GM23338 (cell line): ENCODE measurements around the gene RYR1. TPM values are rescaled to one million over a fixed set of nuclear protein-coding genes. Genes with fewer than 3 reads are reported as not detected.

Experiments used
- ATAC-seq: fragments of 200-7000 bp; cut with Tn5 transposase; 3 replicates; pipeline ENCODE4 v1.9.1; 2020
- DNase-seq: peaks from one replicate; pipeline ENCODE4 v3.0.0-alpha.2; 2015; ENCODE audit warnings: low spot score
- H2AFZ ChIP-seq: fragments of 200-600 bp; sonication (generic); 2 replicates; pipeline ENCODE4 v1.8.0; 2016; ENCODE audit warnings: antibody characterized with exemption, mild to moderate bottlenecking, moderate library complexity
- H3F3A ChIP-seq: fragments of 200-600 bp; sonication (generic); replicated peaks from 2 replicates; pipeline ENCODE4 v1.8.0; 2017; ENCODE audit warnings: antibody characterized with exemption, mixed run types, low read depth
- H3K27ac ChIP-seq: fragments of 200-600 bp; sonication (generic); 2 replicates; pipeline ENCODE4 v1.6.1; 2016; ENCODE audit warnings: low read depth
- H3K27me3 ChIP-seq: fragments of 200-600 bp; sonication (generic); 2 replicates; pipeline ENCODE4 v1.8.0; 2016; ENCODE audit warnings: mild to moderate bottlenecking, mixed run types, moderate library complexity; ENCODE audit not compliant: insufficient read depth
- H3K36me3 ChIP-seq: fragments of 200-600 bp; sonication (generic); 2 replicates; pipeline ENCODE4 v1.8.0; 2016; ENCODE audit warnings: mild to moderate bottlenecking; ENCODE audit not compliant: insufficient read depth
- H3K4me1 ChIP-seq: fragments of 200-600 bp; sonication (generic); 2 replicates; pipeline ENCODE4 v1.8.0; 2016; ENCODE audit warnings: mild to moderate bottlenecking, moderate library complexity; ENCODE audit not compliant: insufficient read depth
- H3K4me2 ChIP-seq: fragments of 200-600 bp; sonication (generic); 2 replicates; pipeline ENCODE4 v1.7.1; 2017; ENCODE audit warnings: mixed run types
- H3K4me3 ChIP-seq: fragments of 200-600 bp; sonication (generic); 2 replicates; pipeline ENCODE4 v1.6.1; 2016; ENCODE audit warnings: mixed run types
- H3K79me2 ChIP-seq: fragments of 200-600 bp; sonication (generic); replicated peaks from 2 replicates; pipeline ENCODE4 v1.8.0; 2017; ENCODE audit warnings: mild to moderate bottlenecking; ENCODE audit not compliant: insufficient read depth
- H3K9me2 ChIP-seq: fragments of 200-600 bp; sonication (generic); 2 replicates; pipeline ENCODE4 v1.8.0; 2017; ENCODE audit not compliant: insufficient read depth
- H4K20me1 ChIP-seq: fragments of 200-600 bp; sonication (generic); replicated peaks from 2 replicates; pipeline ENCODE4 v1.8.0; 2017; ENCODE audit warnings: mild to moderate bottlenecking; ENCODE audit not compliant: insufficient read depth
- H3K27ac Mint-ChIP-seq: 2 replicates; pipeline ENCODE4 v1.8.0; 2020; ENCODE audit warnings: inconsistent platforms, mild to moderate bottlenecking, moderate library complexity, mixed read lengths
- H3K27me3 Mint-ChIP-seq: 3 replicates; pipeline ENCODE4 v1.8.0; 2022; ENCODE audit warnings: low read depth, mild to moderate bottlenecking, moderate library complexity, mixed read lengths, inconsistent platforms; ENCODE audit not compliant: insufficient read depth, poor library complexity
- H3K36me3 Mint-ChIP-seq: 3 replicates; pipeline ENCODE4 v1.8.0; 2021; ENCODE audit warnings: low read depth, mild to moderate bottlenecking, inconsistent platforms, moderate library complexity, mixed read lengths
- H3K4me1 Mint-ChIP-seq: 3 replicates; pipeline ENCODE4 v1.8.0; 2020; ENCODE audit warnings: mild to moderate bottlenecking, inconsistent platforms, mixed read lengths
- H3K4me3 Mint-ChIP-seq: 3 replicates; pipeline ENCODE4 v1.8.0; 2021; ENCODE audit warnings: moderate library complexity, mild to moderate bottlenecking, inconsistent platforms, mixed read lengths
- H3K9me3 Mint-ChIP-seq: 3 replicates; pipeline ENCODE4 v1.8.0; 2020; ENCODE audit warnings: moderate library complexity, mild to moderate bottlenecking, inconsistent platforms, mixed read lengths
- CREB1 ChIP-seq: fragments of 250-450 bp; sonication (Bioruptor Pico); IDR thresholded peaks from 2 replicates; pipeline ENCODE4 v1.5.0; 2020; ENCODE audit warnings: low read depth, mild to moderate bottlenecking, moderate library complexity
- EZH2 ChIP-seq: fragments of 200-600 bp; sonication (generic); IDR thresholded peaks from one replicate; pipeline ENCODE4 v1.8.0; 2017; ENCODE audit warnings: antibody characterized with exemption, mild to moderate bottlenecking, low read depth; ENCODE audit not compliant: unreplicated experiment
- EZH2phosphoT487 ChIP-seq: fragments of 200-600 bp; sonication (generic); IDR thresholded peaks from one replicate; pipeline ENCODE4 v1.8.1; 2018; ENCODE audit warnings: antibody characterized with exemption; ENCODE audit not compliant: unreplicated experiment
- JUNB ChIP-seq: IDR thresholded peaks from one replicate; pipeline ENCODE4 v1.6.1; 2016; ENCODE audit warnings: antibody characterized with exemption; ENCODE audit not compliant: unreplicated experiment
- NANOG ChIP-seq: IDR thresholded peaks from 2 replicates; pipeline ENCODE4 v1.6.1; 2016; ENCODE audit warnings: antibody characterized with exemption, borderline replicate concordance
- POLR2AphosphoS5 ChIP-seq: IDR thresholded peaks from 2 replicates; pipeline ENCODE4 v1.6.1; 2016; ENCODE audit warnings: antibody characterized with exemption, low read depth
- STAT1 ChIP-seq: IDR thresholded peaks from one replicate; pipeline ENCODE4 v1.6.1; 2016; ENCODE audit warnings: antibody characterized with exemption; ENCODE audit not compliant: unreplicated experiment
- ZNF114 ChIP-seq: fragments of 250-450 bp; sonication (Bioruptor Pico); IDR thresholded peaks from 2 replicates; pipeline ENCODE4 v1.5.0; 2020; ENCODE audit warnings: mild to moderate bottlenecking, moderate library complexity
- ZNF331 ChIP-seq: fragments of 250-450 bp; sonication (Bioruptor Pico); IDR thresholded peaks from 2 replicates; pipeline ENCODE4 v1.5.0; 2020; ENCODE audit warnings: low read depth, mild to moderate bottlenecking, moderate library complexity
- polyA plus RNA-seq: library from polyadenylated mRNA; unstranded; fragments of >200 nt; fragmentation: Nextera tagmentation; extraction: Ambion mirVana; gene quantifications from 2 replicates; pipeline ENCODE4 v1.2.1, GENCODE V29; 2016
- total RNA-seq: library from RNA; depleted of rRNA; stranded (reverse); fragments of >200 nt; shearing (Covaris generic); gene quantifications from 2 replicates; pipeline ENCODE4 v1.2.3, GENCODE V29; 2014
- TF ChIP-seq, protein P1 (sequence below): IDR thresholded peaks from 2 replicates; pipeline ENCODE4 v1.6.1; 2016; ENCODE audit warnings: antibody characterized with exemption
- TF ChIP-seq, protein P2 (sequence below): IDR thresholded peaks from one replicate; pipeline ENCODE4 v1.6.1; 2018; ENCODE audit warnings: antibody characterized with exemption; ENCODE audit not compliant: unreplicated experiment
- TF ChIP-seq, protein P3 (sequence below), 2 experiments: fragments of 200-600 bp in 1 of 2; sonication (generic) in 1 of 2; conservative IDR thresholded peaks; 2 replicates each; pipeline versions ENCODE4 v1.5.1 to v1.6.1; 2016 to 2017; ENCODE audit warnings: antibody characterized with exemption in 2 of 2, low read depth in 2 of 2, mild to moderate bottlenecking in 2 of 2, moderate library complexity in 1 of 2
- TF ChIP-seq, protein P4 (sequence below): fragments of 250-450 bp; sonication (Bioruptor Pico); IDR thresholded peaks from 2 replicates; pipeline ENCODE4 v1.5.0; 2020; ENCODE audit warnings: mild to moderate bottlenecking, moderate library complexity

Gene RYR1
- total and polyA plus RNA-seq, 2 experiments from 2014 or later, result 4.0 to 26.7 TPM

DNA sequence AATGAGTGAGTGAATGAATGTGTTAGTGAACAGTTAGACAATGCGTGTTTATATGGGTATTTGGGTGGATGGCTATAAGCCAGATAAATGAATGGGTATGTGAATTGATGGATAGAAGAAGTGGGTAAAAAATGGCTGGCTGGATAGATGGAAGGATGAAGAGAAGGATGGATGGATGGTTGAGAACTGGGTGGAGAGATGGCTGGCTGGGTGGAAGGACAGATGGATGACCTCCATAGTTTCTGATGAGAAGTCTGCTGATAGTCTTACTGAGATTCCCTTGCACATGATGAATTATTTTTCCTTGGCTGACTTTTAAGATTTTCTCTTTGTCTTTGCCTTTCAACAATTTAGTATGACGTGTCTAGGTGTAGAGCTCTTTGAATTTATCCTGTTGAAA lies 57.4 kb downstream of the RYR1 start:
- Histone ChIP-seq H3K4me1 (0 out of 2 replicates have a peak, but pooled peaks cover 5% of the 10 kb centered on the region), H3K27me3 (no peaks in the 10 kb centered on the region), H3K27ac (no peak overlapping the region), H4K20me1 (no peaks in the 10 kb centered on the region), H3K4me2 (no peak overlapping the region), H3K79me2 (no peaks in the 10 kb centered on the region), H3K9me2 (no peaks in the 10 kb centered on the region), H3K36me3 (peaks cover 50% of the 10 kb centered on the region), H2AFZ (no peak overlapping the region), H3K4me3 (no peak overlapping the region), H3F3A (no peaks in the 10 kb centered on the region)
- Mint-ChIP-seq H3K36me3 (peaks cover 94% of the 10 kb centered on the region), H3K27ac (no peak overlapping the region), H3K4me1 (peaks cover 10% of the 10 kb centered on the region), H3K27me3 (peaks cover 9% of the 10 kb centered on the region), H3K4me3 (no peak overlapping the region), H3K9me3 (no peaks in the 10 kb centered on the region; the same call in 2 of the 3 replicates)
- DNase-seq (no peak), ATAC-seq (no peak)
- TF ChIP-seq CREB1 (CRISPR knock-in tag), result no peak
- no peak for TF ChIP-seq JUNB
- no peak for TF ChIP-seq ZNF331 (CRISPR knock-in tag)
- no peak for TF ChIP-seq NANOG
- TF ChIP-seq EZH2, result no peak
- TF ChIP-seq POLR2AphosphoS5, result no peak
- no peak for TF ChIP-seq ZNF114 (CRISPR knock-in tag)
- TF ChIP-seq, protein P1, sequence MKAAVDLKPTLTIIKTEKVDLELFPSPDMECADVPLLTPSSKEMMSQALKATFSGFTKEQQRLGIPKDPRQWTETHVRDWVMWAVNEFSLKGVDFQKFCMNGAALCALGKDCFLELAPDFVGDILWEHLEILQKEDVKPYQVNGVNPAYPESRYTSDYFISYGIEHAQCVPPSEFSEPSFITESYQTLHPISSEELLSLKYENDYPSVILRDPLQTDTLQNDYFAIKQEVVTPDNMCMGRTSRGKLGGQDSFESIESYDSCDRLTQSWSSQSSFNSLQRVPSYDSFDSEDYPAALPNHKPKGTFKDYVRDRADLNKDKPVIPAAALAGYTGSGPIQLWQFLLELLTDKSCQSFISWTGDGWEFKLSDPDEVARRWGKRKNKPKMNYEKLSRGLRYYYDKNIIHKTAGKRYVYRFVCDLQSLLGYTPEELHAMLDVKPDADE, result no peak
- no peak for TF ChIP-seq EZH2phosphoT487
- TF ChIP-seq STAT1, result no peak
- TF ChIP-seq, protein P2, sequence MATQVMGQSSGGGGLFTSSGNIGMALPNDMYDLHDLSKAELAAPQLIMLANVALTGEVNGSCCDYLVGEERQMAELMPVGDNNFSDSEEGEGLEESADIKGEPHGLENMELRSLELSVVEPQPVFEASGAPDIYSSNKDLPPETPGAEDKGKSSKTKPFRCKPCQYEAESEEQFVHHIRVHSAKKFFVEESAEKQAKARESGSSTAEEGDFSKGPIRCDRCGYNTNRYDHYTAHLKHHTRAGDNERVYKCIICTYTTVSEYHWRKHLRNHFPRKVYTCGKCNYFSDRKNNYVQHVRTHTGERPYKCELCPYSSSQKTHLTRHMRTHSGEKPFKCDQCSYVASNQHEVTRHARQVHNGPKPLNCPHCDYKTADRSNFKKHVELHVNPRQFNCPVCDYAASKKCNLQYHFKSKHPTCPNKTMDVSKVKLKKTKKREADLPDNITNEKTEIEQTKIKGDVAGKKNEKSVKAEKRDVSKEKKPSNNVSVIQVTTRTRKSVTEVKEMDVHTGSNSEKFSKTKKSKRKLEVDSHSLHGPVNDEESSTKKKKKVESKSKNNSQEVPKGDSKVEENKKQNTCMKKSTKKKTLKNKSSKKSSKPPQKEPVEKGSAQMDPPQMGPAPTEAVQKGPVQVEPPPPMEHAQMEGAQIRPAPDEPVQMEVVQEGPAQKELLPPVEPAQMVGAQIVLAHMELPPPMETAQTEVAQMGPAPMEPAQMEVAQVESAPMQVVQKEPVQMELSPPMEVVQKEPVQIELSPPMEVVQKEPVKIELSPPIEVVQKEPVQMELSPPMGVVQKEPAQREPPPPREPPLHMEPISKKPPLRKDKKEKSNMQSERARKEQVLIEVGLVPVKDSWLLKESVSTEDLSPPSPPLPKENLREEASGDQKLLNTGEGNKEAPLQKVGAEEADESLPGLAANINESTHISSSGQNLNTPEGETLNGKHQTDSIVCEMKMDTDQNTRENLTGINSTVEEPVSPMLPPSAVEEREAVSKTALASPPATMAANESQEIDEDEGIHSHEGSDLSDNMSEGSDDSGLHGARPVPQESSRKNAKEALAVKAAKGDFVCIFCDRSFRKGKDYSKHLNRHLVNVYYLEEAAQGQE, result no peak
- TF ChIP-seq, protein P3, sequence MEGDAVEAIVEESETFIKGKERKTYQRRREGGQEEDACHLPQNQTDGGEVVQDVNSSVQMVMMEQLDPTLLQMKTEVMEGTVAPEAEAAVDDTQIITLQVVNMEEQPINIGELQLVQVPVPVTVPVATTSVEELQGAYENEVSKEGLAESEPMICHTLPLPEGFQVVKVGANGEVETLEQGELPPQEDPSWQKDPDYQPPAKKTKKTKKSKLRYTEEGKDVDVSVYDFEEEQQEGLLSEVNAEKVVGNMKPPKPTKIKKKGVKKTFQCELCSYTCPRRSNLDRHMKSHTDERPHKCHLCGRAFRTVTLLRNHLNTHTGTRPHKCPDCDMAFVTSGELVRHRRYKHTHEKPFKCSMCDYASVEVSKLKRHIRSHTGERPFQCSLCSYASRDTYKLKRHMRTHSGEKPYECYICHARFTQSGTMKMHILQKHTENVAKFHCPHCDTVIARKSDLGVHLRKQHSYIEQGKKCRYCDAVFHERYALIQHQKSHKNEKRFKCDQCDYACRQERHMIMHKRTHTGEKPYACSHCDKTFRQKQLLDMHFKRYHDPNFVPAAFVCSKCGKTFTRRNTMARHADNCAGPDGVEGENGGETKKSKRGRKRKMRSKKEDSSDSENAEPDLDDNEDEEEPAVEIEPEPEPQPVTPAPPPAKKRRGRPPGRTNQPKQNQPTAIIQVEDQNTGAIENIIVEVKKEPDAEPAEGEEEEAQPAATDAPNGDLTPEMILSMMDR (conservative IDR thresholded peaks at IDR 0.05; ENCODE audit: low read depth in 2 of 2), result no peak
- TF ChIP-seq, protein P4, sequence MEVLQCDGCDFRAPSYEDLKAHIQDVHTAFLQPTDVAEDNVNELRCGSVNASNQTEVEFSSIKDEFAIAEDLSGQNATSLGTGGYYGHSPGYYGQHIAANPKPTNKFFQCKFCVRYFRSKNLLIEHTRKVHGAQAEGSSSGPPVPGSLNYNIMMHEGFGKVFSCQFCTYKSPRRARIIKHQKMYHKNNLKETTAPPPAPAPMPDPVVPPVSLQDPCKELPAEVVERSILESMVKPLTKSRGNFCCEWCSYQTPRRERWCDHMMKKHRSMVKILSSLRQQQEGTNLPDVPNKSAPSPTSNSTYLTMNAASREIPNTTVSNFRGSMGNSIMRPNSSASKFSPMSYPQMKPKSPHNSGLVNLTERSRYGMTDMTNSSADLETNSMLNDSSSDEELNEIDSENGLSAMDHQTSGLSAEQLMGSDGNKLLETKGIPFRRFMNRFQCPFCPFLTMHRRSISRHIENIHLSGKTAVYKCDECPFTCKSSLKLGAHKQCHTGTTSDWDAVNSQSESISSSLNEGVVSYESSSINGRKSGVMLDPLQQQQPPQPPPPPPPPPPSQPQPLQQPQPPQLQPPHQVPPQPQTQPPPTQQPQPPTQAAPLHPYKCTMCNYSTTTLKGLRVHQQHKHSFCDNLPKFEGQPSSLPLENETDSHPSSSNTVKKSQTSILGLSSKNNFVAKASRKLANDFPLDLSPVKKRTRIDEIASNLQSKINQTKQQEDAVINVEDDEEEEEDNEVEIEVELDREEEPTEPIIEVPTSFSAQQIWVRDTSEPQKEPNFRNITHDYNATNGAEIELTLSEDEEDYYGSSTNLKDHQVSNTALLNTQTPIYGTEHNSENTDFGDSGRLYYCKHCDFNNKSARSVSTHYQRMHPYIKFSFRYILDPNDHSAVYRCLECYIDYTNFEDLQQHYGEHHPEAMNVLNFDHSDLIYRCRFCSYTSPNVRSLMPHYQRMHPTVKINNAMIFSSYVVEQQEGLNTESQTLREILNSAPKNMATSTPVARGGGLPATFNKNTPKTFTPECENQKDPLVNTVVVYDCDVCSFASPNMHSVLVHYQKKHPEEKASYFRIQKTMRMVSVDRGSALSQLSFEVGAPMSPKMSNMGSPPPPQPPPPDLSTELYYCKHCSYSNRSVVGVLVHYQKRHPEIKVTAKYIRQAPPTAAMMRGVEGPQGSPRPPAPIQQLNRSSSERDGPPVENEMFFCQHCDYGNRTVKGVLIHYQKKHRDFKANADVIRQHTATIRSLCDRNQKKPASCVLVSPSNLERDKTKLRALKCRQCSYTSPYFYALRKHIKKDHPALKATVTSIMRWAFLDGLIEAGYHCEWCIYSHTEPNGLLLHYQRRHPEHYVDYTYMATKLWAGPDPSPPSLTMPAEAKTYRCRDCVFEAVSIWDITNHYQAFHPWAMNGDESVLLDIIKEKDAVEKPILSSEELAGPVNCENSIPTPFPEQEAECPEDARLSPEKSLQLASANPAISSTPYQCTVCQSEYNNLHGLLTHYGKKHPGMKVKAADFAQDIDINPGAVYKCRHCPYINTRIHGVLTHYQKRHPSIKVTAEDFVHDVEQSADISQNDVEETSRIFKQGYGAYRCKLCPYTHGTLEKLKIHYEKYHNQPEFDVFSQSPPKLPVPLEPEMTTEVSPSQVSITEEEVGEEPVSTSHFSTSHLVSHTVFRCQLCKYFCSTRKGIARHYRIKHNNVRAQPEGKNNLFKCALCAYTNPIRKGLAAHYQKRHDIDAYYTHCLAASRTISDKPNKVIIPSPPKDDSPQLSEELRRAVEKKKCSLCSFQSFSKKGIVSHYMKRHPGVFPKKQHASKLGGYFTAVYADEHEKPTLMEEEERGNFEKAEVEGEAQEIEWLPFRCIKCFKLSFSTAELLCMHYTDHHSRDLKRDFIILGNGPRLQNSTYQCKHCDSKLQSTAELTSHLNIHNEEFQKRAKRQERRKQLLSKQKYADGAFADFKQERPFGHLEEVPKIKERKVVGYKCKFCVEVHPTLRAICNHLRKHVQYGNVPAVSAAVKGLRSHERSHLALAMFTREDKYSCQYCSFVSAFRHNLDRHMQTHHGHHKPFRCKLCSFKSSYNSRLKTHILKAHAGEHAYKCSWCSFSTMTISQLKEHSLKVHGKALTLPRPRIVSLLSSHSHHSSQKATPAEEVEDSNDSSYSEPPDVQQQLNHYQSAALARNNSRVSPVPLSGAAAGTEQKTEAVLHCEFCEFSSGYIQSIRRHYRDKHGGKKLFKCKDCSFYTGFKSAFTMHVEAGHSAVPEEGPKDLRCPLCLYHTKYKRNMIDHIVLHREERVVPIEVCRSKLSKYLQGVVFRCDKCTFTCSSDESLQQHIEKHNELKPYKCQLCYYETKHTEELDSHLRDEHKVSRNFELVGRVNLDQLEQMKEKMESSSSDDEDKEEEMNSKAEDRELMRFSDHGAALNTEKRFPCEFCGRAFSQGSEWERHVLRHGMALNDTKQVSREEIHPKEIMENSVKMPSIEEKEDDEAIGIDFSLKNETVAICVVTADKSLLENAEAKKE (CRISPR knock-in tag), result no peak
